ENCODE data around the gene FAM209B. TPM values are rescaled to one million over a fixed set of nuclear protein-coding genes. Genes with fewer than 3 reads are reported as not detected.

FAM209B gene
- total and polyA plus RNA-seq, 2 donors (not counting 1 experiment from before 2014, with no cell fraction given) = 1.9 to 2.0 TPM

- no peak for DNase-seq
- no peaks in the 10 kb centered on the region for H3K27me3 Mint-ChIP-seq
- no peak for ATAC-seq (ENCODE audit: low read depth)
- no peaks in the 10 kb centered on the region for H3K4me1 Mint-ChIP-seq
- H3K27ac Mint-ChIP-seq = no peak overlapping the region
- intact Hi-C loops (cut with micrococcal nuclease) = no loop called here
- TF ChIP-seq EZH2 (IDR thresholded peaks at IDR 0.05; ENCODE audit: borderline replicate concordance, insufficient read depth, low read depth, low read length, poor library complexity, severe bottlenecking) (no peak), CTCF (IDR thresholded peaks at IDR 0.05) (no peak)
- no peak overlapping the region for H3K4me3 Mint-ChIP-seq
- Histone ChIP-seq H4K20me1 (ENCODE audit: control insufficient read depth, insufficient read depth, low read length, poor library complexity, severe bottlenecking) (peaks cover 3% of the 10 kb centered on the region), H3K4me3 (ENCODE audit: control extremely low read depth in 1 of 5, extremely low read depth in 1 of 5, insufficient read depth in 1 of 5, low read depth in 2 of 5, low read length in 4 of 5) (no peak overlapping the region), H3K9ac (ENCODE audit: low read length) (no peak overlapping the region), H3K36me3 (replicated peaks in 1 of 2; ENCODE audit: control extremely low read depth in 1 of 2, control insufficient read depth in 1 of 2, extremely low read depth in 1 of 2, insufficient read depth in 2 of 2, low read length in 1 of 2) (peaks cover 3 to 29% of the 10 kb centered on the region in 2 experiments), H3K27me3 (replicated peaks in 1 of 4; ENCODE audit: control extremely low read depth in 1 of 4, control insufficient read depth in 3 of 4, insufficient read depth in 4 of 4, low read length in 3 of 4) (no peaks in the 10 kb centered on the region), H3K27ac (ENCODE audit: low read length in 2 of 2) (no peak overlapping the region), H3K9me3 (ENCODE audit: control extremely low read depth in 1 of 3, control insufficient read depth in 2 of 3, insufficient read depth in 1 of 3, low read length in 2 of 3) (peaks cover 0 to 4% (median 2%) of the 10 kb centered on the region in 3 donors), H3K4me1 (ENCODE audit: control insufficient read depth in 2 of 2, insufficient read depth in 2 of 2, low read length in 2 of 2) (no peaks in the 10 kb centered on the region), H3K4me2 (replicated peaks; ENCODE audit: low read depth, low read length, poor library complexity, severe bottlenecking) (no peak overlapping the region), H3K79me2 (ENCODE audit: control insufficient read depth, insufficient read depth, low read length) (no peaks in the 10 kb centered on the region), H2AFZ (ENCODE audit: insufficient read depth, low read depth, low read length, poor library complexity, severe bottlenecking) (no peak overlapping the region)
- H3K9me3 Mint-ChIP-seq (ENCODE audit: insufficient read depth) = no peaks in the 10 kb centered on the region
- CTCF ChIA-PET = no interaction called here
- POLR2A ChIA-PET = no interaction called here
- no CpG with 5 or more reads among the region's 1 CpG for WGBS (ENCODE audit: insufficient coverage)
These were observed 31.9 kb upstream of the FAM209B start for GRCh38 chr20:56501116-56501515.

GRCh38 chr20:56503916-56504315, 29.1 kb upstream of the FAM209B start:
- Histone ChIP-seq H3K9ac (ENCODE audit: low read length) (no peak overlapping the region), H3K27me3 (replicated peaks in 1 of 4; ENCODE audit: control extremely low read depth in 1 of 4, control insufficient read depth in 3 of 4, insufficient read depth in 4 of 4, low read length in 3 of 4) (no peaks in the 10 kb centered on the region), H3K9me3 (ENCODE audit: control extremely low read depth in 1 of 3, control insufficient read depth in 2 of 3, insufficient read depth in 1 of 3, low read length in 2 of 3) (no peaks in the 10 kb centered on the region), H3K36me3 (replicated peaks in 1 of 2; ENCODE audit: control extremely low read depth in 1 of 2, control insufficient read depth in 1 of 2, extremely low read depth in 1 of 2, insufficient read depth in 2 of 2, low read length in 1 of 2) (peaks cover 0 to 18% of the 10 kb centered on the region in 2 experiments), H2AFZ (ENCODE audit: insufficient read depth, low read depth, low read length, poor library complexity, severe bottlenecking) (no peak overlapping the region), H3K4me2 (replicated peaks; ENCODE audit: low read depth, low read length, poor library complexity, severe bottlenecking) (no peak overlapping the region), H3K27ac (ENCODE audit: low read length in 2 of 2) (no peak overlapping the region), H4K20me1 (ENCODE audit: control insufficient read depth, insufficient read depth, low read length, poor library complexity, severe bottlenecking) (peaks cover 16% of the 10 kb centered on the region), H3K4me1 (ENCODE audit: control insufficient read depth in 2 of 2, insufficient read depth in 2 of 2, low read length in 2 of 2) (no peaks in the 10 kb centered on the region), H3K4me3 (ENCODE audit: control extremely low read depth in 1 of 5, extremely low read depth in 1 of 5, insufficient read depth in 1 of 5, low read depth in 2 of 5, low read length in 4 of 5) (no peak overlapping the region), H3K79me2 (ENCODE audit: control insufficient read depth, insufficient read depth, low read length) (peaks cover 3% of the 10 kb centered on the region)
- H3K27me3 Mint-ChIP-seq = no peaks in the 10 kb centered on the region
- TF ChIP-seq CTCF (IDR thresholded peaks at IDR 0.05) = no peak
- no peak for TF ChIP-seq EZH2 (IDR thresholded peaks at IDR 0.05; ENCODE audit: borderline replicate concordance, insufficient read depth, low read depth, low read length, poor library complexity, severe bottlenecking)
- ChIA-PET CTCF (interaction anchor here (1.6 kb wide), 1 partner anchor 132 kb away, joined by 3 read pairs; no protein-coding TSS in a partner anchor), POLR2A (no interaction called here)
- no peak overlapping the region for H3K4me3 Mint-ChIP-seq
- H3K9me3 Mint-ChIP-seq (ENCODE audit: insufficient read depth) = no peaks in the 10 kb centered on the region
- ATAC-seq (ENCODE audit: low read depth) (no peak), DNase-seq (no peak)
- no peaks in the 10 kb centered on the region for H3K4me1 Mint-ChIP-seq
- 95% methylated on average over 7 of the region's 8 CpGs for WGBS (ENCODE audit: insufficient coverage)
- no peak overlapping the region for H3K27ac Mint-ChIP-seq
- intact Hi-C loops (cut with micrococcal nuclease) = no loop called here

All from B cell (primary cell).